HG02610 (cell line): ENCODE results near the gene CD14.
A peak's percentile ranks its signal among the peaks of the same experiment; 100 is the strongest.
"Not testable (repeated sequence)": the region's sequence is repeated elsewhere in the genome, so short reads cannot be mapped to it uniquely, and the experiment has no call there.

Experiments
- ATAC-seq: cut with Tn5 transposase; IDR thresholded peaks from one replicate; pipeline ENCODE4 v1.9.1; 2021; ENCODE audit warnings: mild to moderate bottlenecking, moderate library complexity; ENCODE audit not compliant: unreplicated experiment

The CD14 gene

GRCh38 chr5:140635291-140636257, 2.6 kb upstream of the CD14 start:
- no peak for ATAC-seq

- no peak for ATAC-seq
Observed at GRCh38 chr5:140634103-140634502, 1.1 kb upstream of the CD14 start.

DNA sequence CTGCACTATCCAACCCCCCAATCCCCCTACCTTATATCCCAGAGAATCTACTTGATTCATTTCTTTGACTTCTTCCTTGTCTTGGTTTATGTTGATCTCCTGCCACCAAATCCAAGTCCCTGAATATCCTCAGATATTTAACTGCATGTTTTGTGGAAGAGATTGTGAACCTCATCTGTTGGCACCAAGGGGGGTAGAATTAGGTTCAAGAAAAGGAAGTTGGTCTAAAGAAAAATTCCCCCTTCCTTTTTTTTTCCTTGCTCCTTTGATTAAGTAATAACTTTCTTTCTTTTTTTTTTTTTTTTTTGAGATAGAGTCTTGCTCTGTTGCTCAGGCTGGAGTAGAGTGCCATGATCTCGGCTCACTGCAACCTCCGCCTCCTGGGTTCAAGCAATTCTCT, 526 bp upstream of the CD14 start:
- no peak for ATAC-seq

DNA sequence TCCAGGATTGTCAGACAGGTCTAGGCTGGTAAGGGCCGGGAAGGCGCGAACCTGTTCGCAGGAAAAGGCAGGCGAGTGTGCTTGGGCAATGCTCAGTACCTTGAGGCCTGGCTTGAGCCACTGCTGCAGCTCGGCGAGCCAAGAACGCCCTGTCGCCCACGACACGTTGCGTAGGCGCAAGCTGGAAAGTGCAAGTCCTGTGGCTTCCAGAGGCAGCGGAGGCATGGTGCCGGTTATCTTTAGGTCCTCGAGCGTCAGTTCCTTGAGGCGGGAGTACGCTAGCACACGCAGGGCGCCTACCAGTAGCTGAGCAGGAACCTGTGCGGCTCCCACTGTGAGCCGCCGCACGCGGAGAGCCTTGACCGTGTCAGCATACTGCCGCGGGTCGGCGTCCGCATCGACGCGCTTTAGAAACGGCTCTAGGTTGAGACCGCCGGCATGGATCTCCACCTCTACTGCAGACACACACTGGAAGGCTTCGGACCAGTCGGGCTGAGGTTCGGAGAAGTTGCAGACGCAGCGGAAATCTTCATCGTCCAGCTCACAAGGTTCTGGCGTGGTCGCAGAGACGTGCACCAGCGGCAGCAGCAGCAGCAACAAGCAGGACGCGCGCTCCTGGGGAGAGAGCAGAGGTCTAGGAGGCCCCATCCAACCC, 482 bp downstream of the CD14 start:
- peak; percentile 51 for ATAC-seq

- peak; percentile 31 for ATAC-seq
Observed at GRCh38 chr5:140631831-140632365, 1.1 kb downstream of the CD14 start.

DNA sequence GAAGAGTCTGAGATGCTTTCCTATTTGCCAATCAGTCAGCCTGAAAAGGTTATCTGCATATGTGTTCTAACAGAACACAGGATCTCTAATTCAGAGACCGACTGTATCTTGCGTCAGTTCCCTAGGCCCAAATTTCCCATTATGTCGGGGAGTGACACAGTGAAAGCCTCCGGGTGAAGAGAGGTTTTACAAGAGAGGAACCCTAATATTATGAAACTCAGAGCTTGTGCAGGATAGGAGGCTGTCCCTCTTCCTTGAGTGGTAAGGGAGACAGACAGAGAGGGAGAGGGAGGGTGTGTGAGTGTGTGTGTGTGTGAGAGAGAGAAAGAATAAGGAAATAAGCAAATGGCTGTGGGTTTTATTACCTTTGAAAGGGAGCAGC, 1.9 kb downstream of the CD14 start:
- ATAC-seq, result no peak

- no peak for ATAC-seq
Observed at GRCh38 chr5:140630292-140631035, 2.5 kb downstream of the CD14 start.

DNA sequence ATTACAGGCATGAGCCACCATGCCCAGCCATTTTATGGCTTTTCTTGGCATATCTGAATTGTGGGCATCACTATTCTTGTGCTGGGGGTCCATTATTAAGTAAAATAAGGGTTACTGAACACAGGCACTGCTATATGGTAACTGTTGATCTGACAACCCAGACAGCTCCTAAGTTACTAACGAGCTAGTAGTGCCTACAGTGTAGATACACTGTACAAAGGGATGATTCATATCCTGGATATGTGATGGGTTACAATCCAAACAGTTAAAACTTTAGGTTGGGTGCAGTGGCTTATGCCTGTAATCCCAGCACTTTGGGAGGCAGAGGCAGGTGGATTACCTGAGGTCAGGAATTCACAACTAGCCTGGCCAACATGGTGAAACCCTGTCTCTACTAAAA, 4.3 kb downstream of the CD14 start:
- no peak for ATAC-seq

DNA sequence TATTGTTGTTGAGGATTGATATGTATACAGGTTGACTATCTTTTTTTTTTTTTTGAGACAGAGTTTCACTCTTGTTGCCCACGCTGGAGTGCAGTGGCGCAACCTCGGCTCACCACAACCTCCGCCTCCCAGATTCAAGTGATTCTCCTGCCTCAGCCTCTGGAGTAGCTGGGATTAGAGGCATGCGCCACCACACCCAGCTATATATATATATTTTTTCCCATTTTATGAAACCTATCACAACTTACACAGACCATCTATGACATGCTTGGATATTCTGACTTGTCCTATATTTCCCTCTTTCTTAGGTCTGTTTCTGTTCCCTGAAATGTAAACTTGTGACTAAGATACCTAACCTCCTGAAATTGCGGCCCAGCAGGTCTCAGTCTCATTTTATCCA, 5.0 kb downstream of the CD14 start:
- no peak for ATAC-seq

DNA sequence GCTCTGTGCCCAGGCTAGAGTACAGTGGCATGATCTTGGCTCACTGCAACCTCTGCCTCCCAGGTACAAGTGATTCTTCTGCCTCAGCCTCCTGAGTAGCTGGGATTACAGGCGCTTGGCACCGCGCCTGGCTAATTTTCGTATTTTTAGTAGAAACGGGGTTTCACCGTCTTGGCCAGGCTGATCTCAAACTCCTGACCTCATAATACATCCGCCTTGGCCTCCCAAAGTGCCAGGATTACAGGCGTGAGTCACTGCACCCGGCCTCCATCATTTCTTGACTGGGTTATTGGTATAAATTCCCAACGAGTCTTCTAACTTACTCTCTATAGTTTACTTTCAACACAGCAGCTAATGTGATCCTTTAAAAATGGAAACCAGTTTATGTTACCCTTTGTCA, 8.1 kb downstream of the CD14 start:
- ATAC-seq, result not testable (repeated sequence)

GRCh38 chr5:140623061-140623460, 9.9 kb downstream of the CD14 start:
- ATAC-seq, result not testable (repeated sequence)

DNA sequence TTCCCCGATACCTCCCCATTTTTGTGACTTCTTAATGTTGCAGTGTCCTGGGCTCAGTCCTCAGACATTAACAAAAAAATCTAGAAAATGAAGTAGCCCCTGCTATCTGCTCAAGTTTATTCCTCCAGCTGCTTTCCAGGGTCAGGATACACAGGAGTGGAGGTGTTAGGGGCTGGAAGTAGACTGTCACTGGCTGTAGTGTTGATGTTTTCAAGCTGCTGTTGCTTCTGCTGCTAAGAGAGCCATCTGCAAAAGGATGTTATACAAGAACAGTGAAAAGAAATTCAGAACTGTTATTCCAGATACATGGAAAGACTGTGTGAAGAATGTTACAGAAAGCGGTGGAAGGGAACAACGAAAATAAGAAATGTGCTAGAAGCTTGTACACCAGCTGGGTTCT, 10.7 kb downstream of the CD14 start:
- ATAC-seq, result no peak

GRCh38 chr5:140611020-140611521, 21.9 kb downstream of the CD14 start:
- no peak for ATAC-seq

- ATAC-seq, result no peak
Observed at GRCh38 chr5:140609126-140609525, 23.8 kb downstream of the CD14 start.

DNA sequence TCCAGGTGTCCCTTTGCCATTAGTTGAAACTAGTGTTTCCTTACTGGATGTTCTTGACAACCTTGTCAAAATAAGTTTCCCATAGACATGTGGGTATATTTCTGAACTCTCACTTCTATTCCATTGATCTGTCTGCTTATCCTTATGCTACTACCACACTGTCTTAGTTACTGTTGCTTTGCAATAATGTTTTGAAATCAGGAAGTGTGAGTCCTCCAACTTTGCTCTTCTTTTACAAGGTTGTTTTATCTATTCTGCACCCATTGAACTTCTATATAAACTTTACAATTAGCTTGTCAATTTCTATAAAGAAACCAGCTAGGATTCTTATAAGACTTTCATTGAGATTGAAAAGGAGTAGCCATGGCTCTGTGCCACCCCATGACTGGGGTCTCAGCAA, 24.3 kb downstream of the CD14 start:
- no peak for ATAC-seq

- ATAC-seq, result no peak
Observed at GRCh38 chr5:140607031-140607430, 25.9 kb downstream of the CD14 start.

DNA sequence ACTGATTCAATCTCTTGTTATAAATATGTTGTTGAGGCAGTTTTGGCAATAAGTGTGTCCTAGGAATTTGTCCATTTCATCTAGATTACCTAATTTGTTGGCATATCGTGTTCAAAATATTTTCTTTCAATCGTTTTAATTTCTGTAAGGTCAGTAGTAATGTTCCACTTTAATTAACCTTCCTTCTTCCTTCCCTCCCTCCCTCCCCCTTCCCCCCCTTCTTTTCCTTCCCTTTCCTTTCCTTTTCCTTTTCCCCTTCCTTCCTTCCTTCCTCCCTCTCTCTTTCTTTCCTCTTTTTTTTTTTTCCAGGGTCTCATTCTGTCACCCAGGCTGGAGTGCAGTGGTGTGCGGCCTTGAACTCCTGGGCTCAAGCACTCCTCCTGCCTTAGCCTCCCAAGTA, 27.1 kb downstream of the CD14 start:
- ATAC-seq, result no peak

GRCh38 chr5:140603734-140604133, 29.2 kb downstream of the CD14 start:
- ATAC-seq, result no peak

DNA sequence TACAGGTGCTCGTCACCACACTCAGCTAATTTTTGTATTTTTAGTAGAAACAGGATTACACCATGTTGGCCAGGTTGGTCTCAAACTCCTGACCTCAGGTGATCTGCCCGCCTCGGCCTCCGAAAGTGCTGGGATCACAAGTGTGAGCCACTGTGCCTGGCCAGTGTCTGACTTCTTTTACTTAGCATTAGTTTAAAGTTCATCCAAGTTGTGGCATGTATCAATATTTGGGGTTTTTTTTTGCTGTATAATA, 29.6 kb downstream of the CD14 start:
- not testable (repeated sequence) for ATAC-seq

- no peak for ATAC-seq
Observed at GRCh38 chr5:140602147-140602546, 30.8 kb downstream of the CD14 start.

DNA sequence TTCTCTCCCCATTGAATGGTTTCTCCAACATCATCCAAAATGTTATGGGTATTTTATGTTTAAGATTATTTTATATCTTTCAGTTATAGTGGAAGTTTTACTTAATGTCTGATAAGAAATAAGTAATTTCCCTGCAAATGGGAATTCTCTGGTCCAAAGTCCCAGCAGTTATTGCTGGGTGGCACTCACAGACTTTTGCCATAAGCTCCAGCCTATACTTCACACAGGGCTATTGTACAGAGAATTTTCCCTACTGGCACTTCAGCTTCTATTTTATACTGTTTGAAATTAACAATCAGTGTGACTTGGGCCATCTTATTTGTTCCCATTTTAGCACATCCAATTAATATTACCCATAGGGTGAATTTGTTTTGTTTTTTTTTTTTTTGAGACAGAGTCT, 32.9 kb downstream of the CD14 start:
- no peak for ATAC-seq
